Activated CD4-positive, alpha-beta T cell treated with anti-CD3 and anti-CD28 coated beads, Interleukin-2, amount 50 U/mL, for 1 hour (primary cell): ENCODE measurements around the gene LRRC23.
"Not testable (repeated sequence)": the region's sequence is repeated elsewhere in the genome, so short reads cannot be mapped to it uniquely, and the experiment has no call there.

ENCODE experiments used
- DNase-seq: peaks from one replicate; pipeline ENCODE4 v3.0.0-alpha.2; 2020

Gene LRRC23

GRCh38 chr12:6904280-6905276 lies at the start of gene LRRC23:
LRRC23 (plus strand) TSS chr12:6904822; CDS start chr12:6905634, 812 bp downstream.
- DNase-seq: peak; percentile 98

GRCh38 chr12:6855322-6855721 lies 49.3 kb upstream of the LRRC23 start:
- DNase-seq: no peak

- no peak for DNase-seq
Observed at GRCh38 chr12:6858799-6859198, 45.8 kb upstream of the LRRC23 start.

GRCh38 chr12:6860116-6860515 lies 44.5 kb upstream of the LRRC23 start:
- DNase-seq: no peak

- no peak for DNase-seq
Observed at GRCh38 chr12:6860942-6861341, 43.7 kb upstream of the LRRC23 start.

- no peak for DNase-seq
Observed at GRCh38 chr12:6861391-6861790, 43.2 kb upstream of the LRRC23 start.

- DNase-seq: no peak
Observed at GRCh38 chr12:6863033-6863432, 41.6 kb upstream of the LRRC23 start.

- no peak for DNase-seq
Observed at GRCh38 chr12:6863586-6864321, 40.9 kb upstream of the LRRC23 start.

- DNase-seq: not testable (repeated sequence)
Observed at GRCh38 chr12:6865307-6865706, 39.3 kb upstream of the LRRC23 start.

DNA sequence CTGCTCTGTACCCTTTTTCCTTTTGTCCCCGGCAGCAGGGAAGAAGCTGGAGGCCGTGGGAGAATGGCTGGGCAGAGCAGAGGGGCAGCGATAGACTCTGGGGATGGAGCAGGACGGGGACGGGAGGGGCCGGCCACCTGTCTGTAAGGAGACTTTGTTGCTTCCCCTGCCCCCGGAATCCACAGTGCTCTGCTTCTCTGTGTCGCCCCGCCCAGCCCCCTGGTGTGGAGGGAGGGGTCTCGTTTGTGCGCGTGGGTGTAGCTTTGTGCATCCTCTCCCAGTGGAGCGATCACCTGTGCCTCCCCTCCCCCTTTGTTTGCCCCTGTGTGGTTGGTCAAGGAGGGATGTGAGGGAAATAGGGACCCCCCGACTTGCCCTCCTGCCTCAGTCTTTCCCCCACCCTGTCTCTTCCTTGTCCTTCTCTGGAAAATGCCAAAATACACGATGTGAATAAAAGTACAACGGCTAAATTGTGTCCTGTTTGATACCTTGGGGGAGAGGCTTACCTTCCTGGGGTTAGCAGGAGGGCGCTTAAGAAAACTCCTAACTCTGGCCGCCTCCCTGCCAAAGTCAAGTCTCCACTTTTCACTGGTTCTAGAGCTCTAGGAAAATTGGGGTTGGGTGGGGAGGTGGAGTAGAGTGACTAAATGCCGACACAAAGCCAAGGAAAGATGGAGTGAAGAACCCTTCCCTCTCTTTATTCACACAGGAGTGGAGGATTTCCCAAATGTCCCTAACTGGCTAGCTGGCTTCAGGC lies 38.3 kb upstream of the LRRC23 start:
- DNase-seq: no peak

- no peak for DNase-seq
Observed at GRCh38 chr12:6866920-6867412, 37.7 kb upstream of the LRRC23 start.

GRCh38 chr12:6867413-6868210 lies 37.0 kb upstream of the LRRC23 start, which contains the start of gene TPI1:
TPI1 (plus strand) TSS chr12:6867531; CDS start chr12:6867567, 36 bp downstream.
- DNase-seq: peak; percentile 73

GRCh38 chr12:6868211-6869048 lies 36.2 kb upstream of the LRRC23 start:
- DNase-seq: no peak

GRCh38 chr12:6869049-6870021 lies 35.3 kb upstream of the LRRC23 start:
- peak; percentile 88 for DNase-seq

DNA sequence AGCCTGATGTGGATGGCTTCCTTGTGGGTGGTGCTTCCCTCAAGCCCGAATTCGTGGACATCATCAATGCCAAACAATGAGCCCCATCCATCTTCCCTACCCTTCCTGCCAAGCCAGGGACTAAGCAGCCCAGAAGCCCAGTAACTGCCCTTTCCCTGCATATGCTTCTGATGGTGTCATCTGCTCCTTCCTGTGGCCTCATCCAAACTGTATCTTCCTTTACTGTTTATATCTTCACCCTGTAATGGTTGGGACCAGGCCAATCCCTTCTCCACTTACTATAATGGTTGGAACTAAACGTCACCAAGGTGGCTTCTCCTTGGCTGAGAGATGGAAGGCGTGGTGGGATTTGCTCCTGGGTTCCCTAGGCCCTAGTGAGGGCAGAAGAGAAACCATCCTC lies 34.3 kb upstream of the LRRC23 start:
- not testable (repeated sequence) for DNase-seq

DNA sequence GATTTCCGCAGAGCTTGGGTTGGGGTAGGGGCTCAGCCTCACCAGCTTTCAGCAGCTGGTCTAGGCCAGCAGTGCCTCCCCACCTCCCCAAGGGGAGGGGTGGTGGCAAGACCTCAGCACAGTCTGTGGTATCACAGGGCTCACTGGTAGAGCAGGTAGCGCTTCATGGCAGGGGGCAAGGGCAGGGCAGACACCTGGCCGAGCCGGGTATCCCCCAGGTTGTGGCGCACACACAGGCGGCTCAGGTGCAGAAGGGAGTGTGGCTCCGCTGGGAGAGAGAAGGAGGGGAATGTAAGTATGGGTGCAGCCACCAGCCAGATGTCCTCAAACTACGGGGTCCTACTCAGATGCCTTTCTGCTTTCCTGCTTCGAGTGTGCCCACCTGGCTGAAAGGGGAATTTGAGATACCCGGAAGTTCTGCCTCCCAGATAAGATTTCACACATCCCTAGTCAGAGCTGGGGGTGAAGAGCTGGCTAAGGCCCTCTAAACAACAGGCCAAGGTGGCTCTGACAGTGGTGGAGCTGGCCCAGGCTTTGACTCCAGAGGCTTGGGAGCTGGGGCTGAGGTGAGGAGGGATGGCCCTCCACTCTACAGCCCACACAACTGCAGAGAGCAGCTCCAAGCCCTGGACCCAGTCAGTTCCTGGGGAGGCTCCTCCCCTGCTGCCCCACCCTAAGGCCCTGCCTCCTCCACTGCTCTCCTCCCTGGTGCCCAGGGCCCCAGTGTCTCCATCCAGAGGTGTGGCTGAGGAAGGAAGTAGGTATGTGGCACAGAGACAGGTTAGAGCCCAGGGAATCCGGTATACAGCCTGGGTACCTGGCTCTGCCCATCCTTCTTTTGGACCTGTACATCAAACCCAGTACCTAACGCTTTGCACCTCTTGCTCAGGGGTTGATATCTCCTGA lies 33.3 kb upstream of the LRRC23 start:
- DNase-seq: no peak

DNA sequence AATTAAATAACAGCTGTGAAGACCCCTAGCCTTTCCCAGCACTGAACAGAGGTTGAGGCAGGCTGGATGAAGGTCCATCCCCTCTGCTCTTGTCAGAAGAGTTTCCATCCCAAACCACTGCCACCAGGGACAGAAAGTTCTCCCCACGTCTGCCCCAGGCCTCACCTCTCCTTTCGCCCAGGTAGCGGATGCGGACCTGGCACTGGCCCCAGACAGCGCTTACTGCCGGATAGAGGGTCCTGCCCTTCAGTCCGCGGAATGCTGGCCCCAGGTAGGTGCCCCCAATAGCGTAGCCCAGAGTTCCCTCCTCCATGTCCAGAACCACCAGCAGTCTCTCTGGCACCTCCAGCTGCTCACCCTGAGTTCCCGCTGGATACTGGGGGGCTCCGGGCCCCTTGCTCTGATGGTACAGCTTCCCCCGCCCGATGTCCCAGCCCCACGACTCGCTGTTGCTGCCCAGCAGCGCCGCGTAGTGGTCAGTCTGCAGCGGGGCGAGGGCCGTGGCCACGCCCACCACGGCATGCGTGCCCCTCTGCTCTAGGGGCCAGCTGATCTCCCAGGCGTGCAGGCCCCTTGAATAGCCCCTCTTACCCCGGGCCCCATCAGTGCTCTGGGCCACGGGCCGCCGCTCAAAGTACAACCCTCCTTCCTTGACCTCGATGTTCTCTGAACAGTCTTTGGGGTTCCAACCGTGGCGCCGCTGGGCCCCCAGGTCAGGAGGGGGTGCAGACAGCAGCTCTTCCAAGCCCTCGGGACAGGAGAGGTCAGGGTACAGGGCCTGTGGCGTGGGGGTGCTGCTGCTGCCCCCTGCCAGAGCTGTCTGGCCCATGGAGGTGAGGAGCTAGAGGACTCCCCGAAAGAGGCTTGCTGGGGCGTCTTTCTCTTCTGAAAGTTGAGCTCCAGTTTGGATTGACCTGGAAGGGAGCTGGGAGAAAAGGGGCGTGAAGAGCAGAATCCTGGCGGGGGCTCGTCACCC lies 32.3 kb upstream of the LRRC23 start:
- peak; percentile 83 for DNase-seq
